PFSK-1 (cell line): ENCODE results near the gene ITGA11.

ENCODE experiments used
- FOXP2 ChIP-seq: optimal IDR thresholded peaks from 2 replicates; pipeline ENCODE3; 2011; ENCODE audit warnings: borderline replicate concordance, control low read depth, inconsistent platforms; ENCODE audit not compliant: insufficient read depth; ENCODE audit errors: extremely low read length, extremely low read depth
- POLR2AphosphoS5 ChIP-seq: IDR thresholded peaks from 2 replicates; pipeline ENCODE4 v1.6.1; 2012; ENCODE audit warnings: low read depth, mild to moderate bottlenecking, control low read depth, low read length, moderate library complexity
- REST ChIP-seq, 2 experiments: IDR thresholded peaks; 2 replicates each; pipeline versions ENCODE4 v1.6.1 to v1.8.0; 2011 to 2012; ENCODE audit warnings: low read depth in 2 of 2, low read length in 2 of 2, control low read depth in 1 of 2, inconsistent platforms in 1 of 2, mild to moderate bottlenecking in 1 of 2, moderate library complexity in 1 of 2; ENCODE audit not compliant: insufficient read depth in 1 of 2
- SIN3A ChIP-seq: IDR thresholded peaks from 2 replicates; pipeline ENCODE4 v1.6.1; 2012; ENCODE audit warnings: mild to moderate bottlenecking, low read length, moderate library complexity, borderline replicate concordance; ENCODE audit not compliant: insufficient read depth
- TAF1 ChIP-seq: IDR thresholded peaks from 2 replicates; pipeline ENCODE4 v1.6.1; 2012; ENCODE audit warnings: low read length, control low read depth, borderline replicate concordance; ENCODE audit not compliant: insufficient read depth

Gene ITGA11

GRCh38 chr15:68348606-68349005 is 83.4 kb downstream of the ITGA11 start:
- TF ChIP-seq FOXP2 (no peak), SIN3A (no peak), POLR2AphosphoS5 (no peak), REST (IDR thresholded peaks at IDR 0.05; ENCODE audit: insufficient read depth in 1 of 2, low read depth in 2 of 2, low read length in 2 of 2) (no peak), TAF1 (no peak)

GRCh38 chr15:68348081-68348480 is 83.9 kb downstream of the ITGA11 start:
- no peak for TF ChIP-seq REST (IDR thresholded peaks at IDR 0.05; ENCODE audit: insufficient read depth in 1 of 2, low read depth in 2 of 2, low read length in 2 of 2)
- no peak for TF ChIP-seq SIN3A
- no peak for TF ChIP-seq FOXP2
- no peak for TF ChIP-seq TAF1
- TF ChIP-seq POLR2AphosphoS5 = no peak

GRCh38 chr15:68347392-68347791 is 84.6 kb downstream of the ITGA11 start:
- TF ChIP-seq POLR2AphosphoS5 (no peak), REST (IDR thresholded peaks at IDR 0.05; ENCODE audit: insufficient read depth in 1 of 2, low read depth in 2 of 2, low read length in 2 of 2) (no peak), FOXP2 (no peak), TAF1 (no peak), SIN3A (no peak)

GRCh38 chr15:68346979-68347378 is 85.0 kb downstream of the ITGA11 start:
- TF ChIP-seq POLR2AphosphoS5 = no peak
- no peak for TF ChIP-seq REST (IDR thresholded peaks at IDR 0.05; ENCODE audit: insufficient read depth in 1 of 2, low read depth in 2 of 2, low read length in 2 of 2)
- no peak for TF ChIP-seq TAF1
- no peak for TF ChIP-seq FOXP2
- TF ChIP-seq SIN3A = no peak

- TF ChIP-seq REST (IDR thresholded peaks at IDR 0.05; ENCODE audit: insufficient read depth in 1 of 2, low read depth in 2 of 2, low read length in 2 of 2) = no peak
- no peak for TF ChIP-seq TAF1
- TF ChIP-seq POLR2AphosphoS5 = no peak
- TF ChIP-seq SIN3A = no peak
- TF ChIP-seq FOXP2 = no peak
Measured at GRCh38 chr15:68345481-68345880, 86.5 kb downstream of the ITGA11 start.
